Measurements from ENCODE around the gene GLIPR1L2. TPM values are rescaled to one million over a fixed set of nuclear protein-coding genes. Genes with fewer than 3 reads are reported as not detected.

The GLIPR1L2 gene
- total and polyA plus RNA-seq, 2 donors (not counting 1 experiment from before 2014, with no cell fraction given): 0.37 to 0.91 TPM

DNA sequence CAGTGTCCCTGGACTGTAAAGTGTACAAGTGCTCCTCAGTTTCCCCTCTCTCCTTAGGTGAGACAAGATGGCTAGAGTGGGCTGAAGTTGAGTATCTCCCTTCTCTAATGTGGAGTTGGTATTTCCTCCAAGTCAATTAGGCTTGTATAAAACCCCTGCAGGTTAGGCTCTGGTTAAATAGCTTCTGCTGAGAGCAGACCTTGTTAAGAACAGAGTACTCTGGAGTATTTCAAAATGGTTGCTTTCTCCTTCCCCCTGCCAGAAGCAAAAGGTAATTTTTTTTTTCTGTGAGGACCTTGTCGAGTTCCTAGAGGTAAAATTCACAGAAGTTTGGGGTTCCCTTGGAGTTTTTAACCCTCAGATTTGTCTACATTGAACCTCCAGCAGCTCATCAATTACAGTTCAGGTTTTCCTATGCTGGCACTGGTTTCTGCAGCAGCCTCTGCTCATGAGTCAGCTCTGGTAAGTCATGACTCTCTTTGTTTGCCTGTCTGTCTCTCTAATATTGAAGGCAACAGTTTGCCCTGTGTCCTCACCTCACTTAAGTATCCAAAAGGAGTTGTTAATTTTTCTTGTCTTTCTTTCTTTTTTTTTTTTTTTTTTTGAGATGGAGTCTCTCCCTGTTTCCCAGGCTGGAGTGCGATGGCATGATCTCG is 61.9 kb downstream of the GLIPR1L2 start:
- Histone ChIP-seq H3K9me3 (ENCODE audit: control extremely low read depth in 1 of 3, control insufficient read depth in 2 of 3, insufficient read depth in 1 of 3, low read length in 2 of 3) (peaks cover 0 to 7% (median 3%) of the 10 kb centered on the region in 3 donors), H3K79me2 (ENCODE audit: control insufficient read depth, insufficient read depth, low read length) (no peaks in the 10 kb centered on the region), H3K4me3 (ENCODE audit: control extremely low read depth in 1 of 5, extremely low read depth in 1 of 5, insufficient read depth in 1 of 5, low read depth in 2 of 5, low read length in 4 of 5) (no peak overlapping the region), H3K27me3 (replicated peaks in 1 of 4; ENCODE audit: control extremely low read depth in 1 of 4, control insufficient read depth in 3 of 4, insufficient read depth in 4 of 4, low read length in 3 of 4) (no peaks in the 10 kb centered on the region), H3K9ac (ENCODE audit: low read length) (no peak overlapping the region), H4K20me1 (ENCODE audit: control insufficient read depth, insufficient read depth, low read length, poor library complexity, severe bottlenecking) (no peaks in the 10 kb centered on the region), H3K27ac (ENCODE audit: low read length in 2 of 2) (no peak overlapping the region), H3K36me3 (replicated peaks in 1 of 2; ENCODE audit: control extremely low read depth in 1 of 2, control insufficient read depth in 1 of 2, extremely low read depth in 1 of 2, insufficient read depth in 2 of 2, low read length in 1 of 2) (no peaks in the 10 kb centered on the region), H3K4me2 (replicated peaks; ENCODE audit: low read depth, low read length, poor library complexity, severe bottlenecking) (no peak overlapping the region), H3K4me1 (ENCODE audit: control insufficient read depth in 2 of 2, insufficient read depth in 2 of 2, low read length in 2 of 2) (no peaks in the 10 kb centered on the region), H2AFZ (ENCODE audit: insufficient read depth, low read depth, low read length, poor library complexity, severe bottlenecking) (no peak overlapping the region)
- TF ChIP-seq EZH2 (IDR thresholded peaks at IDR 0.05; ENCODE audit: borderline replicate concordance, insufficient read depth, low read depth, low read length, poor library complexity, severe bottlenecking): no peak
- TF ChIP-seq, protein P1, sequence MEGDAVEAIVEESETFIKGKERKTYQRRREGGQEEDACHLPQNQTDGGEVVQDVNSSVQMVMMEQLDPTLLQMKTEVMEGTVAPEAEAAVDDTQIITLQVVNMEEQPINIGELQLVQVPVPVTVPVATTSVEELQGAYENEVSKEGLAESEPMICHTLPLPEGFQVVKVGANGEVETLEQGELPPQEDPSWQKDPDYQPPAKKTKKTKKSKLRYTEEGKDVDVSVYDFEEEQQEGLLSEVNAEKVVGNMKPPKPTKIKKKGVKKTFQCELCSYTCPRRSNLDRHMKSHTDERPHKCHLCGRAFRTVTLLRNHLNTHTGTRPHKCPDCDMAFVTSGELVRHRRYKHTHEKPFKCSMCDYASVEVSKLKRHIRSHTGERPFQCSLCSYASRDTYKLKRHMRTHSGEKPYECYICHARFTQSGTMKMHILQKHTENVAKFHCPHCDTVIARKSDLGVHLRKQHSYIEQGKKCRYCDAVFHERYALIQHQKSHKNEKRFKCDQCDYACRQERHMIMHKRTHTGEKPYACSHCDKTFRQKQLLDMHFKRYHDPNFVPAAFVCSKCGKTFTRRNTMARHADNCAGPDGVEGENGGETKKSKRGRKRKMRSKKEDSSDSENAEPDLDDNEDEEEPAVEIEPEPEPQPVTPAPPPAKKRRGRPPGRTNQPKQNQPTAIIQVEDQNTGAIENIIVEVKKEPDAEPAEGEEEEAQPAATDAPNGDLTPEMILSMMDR (IDR thresholded peaks at IDR 0.05): no peak
- Mint-ChIP-seq H3K27ac (no peak overlapping the region), H3K4me1 (no peaks in the 10 kb centered on the region), H3K4me3 (no peak overlapping the region), H3K27me3 (no peaks in the 10 kb centered on the region), H3K9me3 (ENCODE audit: insufficient read depth) (no peaks in the 10 kb centered on the region)
- no peak for ATAC-seq (ENCODE audit: low read depth)
- ChIA-PET CTCF (interaction anchor here (1.9 kb wide), 1 partner anchor 15 kb away, joined by 9 read pairs; no protein-coding TSS in a partner anchor), POLR2A (interaction anchor here (1.0 kb wide), 1 partner anchor 57 kb away, joined by 4 read pairs; no protein-coding TSS in a partner anchor)
- intact Hi-C loops (cut with micrococcal nuclease): no loop called here
- 100% methylated on average over 1 of the region's 3 CpGs for WGBS (ENCODE audit: insufficient coverage)
- no peak for DNase-seq

DNA sequence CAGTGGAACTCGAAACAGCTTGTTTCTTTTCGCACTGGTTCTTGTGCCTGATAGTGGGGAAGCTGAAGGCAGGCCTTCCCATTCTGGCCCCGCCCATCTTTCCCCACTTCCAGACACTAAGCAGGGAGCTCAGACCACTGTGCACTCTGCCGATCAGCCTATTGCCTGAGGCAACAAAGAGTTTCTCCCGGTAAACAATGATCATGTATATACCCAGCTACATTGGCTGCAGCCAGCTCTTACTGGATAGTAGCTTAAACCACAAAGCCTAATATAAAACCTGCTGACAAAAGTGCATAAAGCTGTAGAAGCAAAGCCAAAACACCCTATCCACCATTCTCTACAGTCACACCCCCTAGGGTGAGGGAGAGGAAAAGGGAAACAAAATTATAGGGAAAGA is 65.0 kb downstream of the GLIPR1L2 start:
- Mint-ChIP-seq H3K9me3 (ENCODE audit: insufficient read depth) (no peaks in the 10 kb centered on the region), H3K27me3 (peaks cover 3% of the 10 kb centered on the region), H3K27ac (no peak overlapping the region), H3K4me1 (no peaks in the 10 kb centered on the region), H3K4me3 (no peak overlapping the region)
- no peak overlapping the region for H3K4me2 ChIP-seq (replicated peaks; ENCODE audit: low read depth, low read length, poor library complexity, severe bottlenecking)
- ATAC-seq (ENCODE audit: low read depth): no peak
- ChIA-PET POLR2A (no interaction called here), CTCF (interaction anchor here (0.8 to 1.8 kb wide), 3 partner anchors 27 to 31 kb away, joined by 3 to 5 read pairs (median 3); no protein-coding TSS in a partner anchor)
- H3K9me3 ChIP-seq (ENCODE audit: control extremely low read depth in 1 of 3, control insufficient read depth in 2 of 3, insufficient read depth in 1 of 3, low read length in 2 of 3): peaks cover 0 to 11% (median 9%) of the 10 kb centered on the region in 3 donors
- H3K36me3 ChIP-seq (replicated peaks in 1 of 2; ENCODE audit: control extremely low read depth in 1 of 2, control insufficient read depth in 1 of 2, extremely low read depth in 1 of 2, insufficient read depth in 2 of 2, low read length in 1 of 2): no peaks in the 10 kb centered on the region
- H3K9ac ChIP-seq (ENCODE audit: low read length): no peak overlapping the region
- no peak overlapping the region for H2AFZ ChIP-seq (ENCODE audit: insufficient read depth, low read depth, low read length, poor library complexity, severe bottlenecking)
- WGBS (ENCODE audit: insufficient coverage): 80% methylated on average over 3 of the region's 5 CpGs
- no peaks in the 10 kb centered on the region for H3K4me1 ChIP-seq (ENCODE audit: control insufficient read depth in 2 of 2, insufficient read depth in 2 of 2, low read length in 2 of 2)
- H4K20me1 ChIP-seq (ENCODE audit: control insufficient read depth, insufficient read depth, low read length, poor library complexity, severe bottlenecking): no peaks in the 10 kb centered on the region
- H3K27ac ChIP-seq (ENCODE audit: low read length in 2 of 2): no peak overlapping the region
- H3K4me3 ChIP-seq (ENCODE audit: control extremely low read depth in 1 of 5, extremely low read depth in 1 of 5, insufficient read depth in 1 of 5, low read depth in 2 of 5, low read length in 4 of 5): no peak overlapping the region
- H3K79me2 ChIP-seq (ENCODE audit: control insufficient read depth, insufficient read depth, low read length): no peaks in the 10 kb centered on the region
- intact Hi-C loops (cut with micrococcal nuclease): no loop called here
- no peaks in the 10 kb centered on the region for H3K27me3 ChIP-seq (replicated peaks in 1 of 4; ENCODE audit: control extremely low read depth in 1 of 4, control insufficient read depth in 3 of 4, insufficient read depth in 4 of 4, low read length in 3 of 4)
- no peak for DNase-seq
- TF ChIP-seq, protein P1 (IDR thresholded peaks at IDR 0.05): no peak
- TF ChIP-seq EZH2 (IDR thresholded peaks at IDR 0.05; ENCODE audit: borderline replicate concordance, insufficient read depth, low read depth, low read length, poor library complexity, severe bottlenecking): no peak

Data from B cell (primary cell).